ENCODE measurements around the gene DPYSL3. TPM values are rescaled to one million over a fixed set of nuclear protein-coding genes. Genes with fewer than 3 reads are reported as not detected.
A peak's percentile ranks its signal among the peaks of the same experiment; 100 is the strongest.

Gene DPYSL3
- total RNA-seq, 1 donor from 2014 or later, result 138 TPM

DNA sequence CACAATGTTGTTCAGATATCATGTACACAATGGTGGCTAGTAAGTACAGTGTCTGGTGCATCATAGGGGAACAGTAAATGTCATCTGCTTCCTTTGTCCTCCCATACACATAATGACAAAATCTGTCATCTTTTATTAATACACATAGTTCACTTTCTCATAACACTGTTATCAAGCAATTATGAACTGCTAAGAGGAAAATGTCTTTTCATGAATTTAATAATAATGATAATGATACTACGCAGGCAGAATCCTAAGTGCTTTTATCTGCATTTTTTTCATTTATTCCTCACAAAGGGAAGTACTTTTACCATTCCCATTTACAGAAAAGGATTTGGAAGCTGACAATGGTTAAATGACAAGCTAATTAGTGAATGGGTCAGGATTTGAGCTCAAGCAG, 35.7 kb downstream of the DPYSL3 start:
- no peak for DNase-seq (ENCODE audit: low read depth, low spot score)

- DNase-seq (ENCODE audit: low read depth, low spot score), result no peak
These were observed 37.0 kb downstream of the DPYSL3 start for GRCh38 chr5:147472664-147473475.

GRCh38 chr5:147467973-147468508, 41.8 kb downstream of the DPYSL3 start:
- no peak for DNase-seq (ENCODE audit: low read depth, low spot score)

DNA sequence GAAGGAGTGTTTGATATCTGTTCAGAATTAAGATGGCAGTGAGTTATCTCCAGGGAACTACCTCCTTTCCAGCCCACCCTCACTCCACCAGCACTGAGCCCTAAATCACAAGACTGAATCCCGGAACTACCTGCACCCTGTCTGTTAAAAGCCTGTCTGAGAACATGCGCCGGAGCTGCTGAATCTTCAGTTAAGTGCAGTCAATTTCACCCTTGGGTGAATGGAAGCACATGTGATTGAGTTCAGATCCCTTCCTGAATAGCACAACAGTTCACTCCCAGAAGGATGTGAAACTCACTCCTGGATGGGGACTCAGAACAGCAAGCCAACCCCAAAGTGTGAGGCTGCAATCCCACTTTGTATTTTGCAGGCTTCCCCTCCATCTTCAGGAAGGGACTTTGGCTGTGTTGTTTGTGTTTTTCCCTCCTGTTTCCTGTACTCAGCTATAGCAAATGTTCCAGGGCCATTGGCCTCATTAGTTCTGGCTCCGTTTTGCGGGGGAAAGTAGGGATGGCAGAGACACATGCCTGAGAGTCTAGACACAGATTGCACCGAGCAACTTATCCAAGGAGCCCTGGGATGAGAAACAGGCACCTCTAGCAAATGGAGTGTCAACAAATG, 43.4 kb downstream of the DPYSL3 start:
- DNase-seq (ENCODE audit: low read depth, low spot score), result no peak

DNA sequence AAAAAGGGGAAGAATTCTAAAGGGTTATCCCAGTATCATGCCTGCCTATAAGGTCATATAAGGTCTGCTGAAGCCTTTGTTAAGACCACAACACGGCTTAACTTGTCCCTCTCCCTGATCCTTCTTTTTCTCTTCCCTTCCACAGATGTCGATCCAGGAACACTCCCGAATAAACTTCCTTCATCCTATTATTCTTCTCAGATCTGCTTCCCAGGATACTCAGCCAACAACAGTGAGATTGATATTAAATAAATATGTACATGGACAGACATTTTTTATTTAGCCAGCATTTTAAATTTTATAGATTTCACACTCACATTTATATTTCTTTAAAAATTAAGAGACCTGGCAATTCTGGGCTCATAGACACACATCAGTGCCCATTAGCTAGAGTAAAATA, 44.1 kb downstream of the DPYSL3 start:
- no peak for DNase-seq (ENCODE audit: low read depth, low spot score)

- no peak for DNase-seq (ENCODE audit: low read depth, low spot score)
These were observed 45.7 kb downstream of the DPYSL3 start for GRCh38 chr5:147464211-147464610.

DNA sequence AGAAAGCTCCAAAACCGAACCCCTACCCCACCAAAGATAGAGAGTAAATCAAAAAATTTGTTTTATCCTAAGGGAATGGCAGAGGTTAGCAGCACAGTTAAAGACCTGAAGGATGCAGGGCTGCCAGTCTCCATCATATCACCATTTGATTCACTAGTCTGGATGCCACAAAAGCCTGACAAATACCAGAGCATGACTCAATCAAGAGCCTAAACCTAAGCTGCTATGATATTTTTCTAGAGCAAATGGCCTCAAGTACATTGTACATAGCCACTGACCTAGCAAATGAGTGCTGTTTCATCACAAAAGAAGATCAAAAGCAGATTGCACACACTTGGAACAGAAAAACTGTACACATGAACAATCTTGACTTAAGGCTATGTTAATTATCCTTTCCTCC, 48.0 kb downstream of the DPYSL3 start:
- no peak for DNase-seq (ENCODE audit: low read depth, low spot score)

DNA sequence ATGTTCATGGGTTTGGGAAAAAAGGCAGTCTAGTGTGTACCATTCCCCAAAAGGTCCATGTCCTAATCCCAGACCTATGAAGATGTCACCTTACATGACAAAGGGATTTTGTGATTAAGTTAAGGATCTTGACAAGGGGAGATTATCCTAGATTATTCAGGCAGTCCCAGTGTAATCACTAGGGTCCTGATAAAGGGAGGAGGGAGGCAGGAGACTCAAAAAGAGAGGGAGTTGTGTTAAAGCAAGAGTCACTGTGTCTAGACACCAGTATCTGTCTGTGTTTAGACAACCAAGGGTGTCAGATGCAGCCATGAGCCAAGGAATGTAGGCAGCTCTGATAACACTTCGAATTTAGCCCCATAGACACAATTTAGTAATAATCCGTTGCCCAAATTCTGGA, 49.5 kb downstream of the DPYSL3 start:
- no peak for DNase-seq (ENCODE audit: low read depth, low spot score)

GRCh38 chr5:147458581-147458980, 51.3 kb downstream of the DPYSL3 start:
- DNase-seq (ENCODE audit: low read depth, low spot score), result no peak

- no peak for DNase-seq (ENCODE audit: low read depth, low spot score)
These were observed 53.9 kb downstream of the DPYSL3 start for GRCh38 chr5:147455822-147456450.

DNA sequence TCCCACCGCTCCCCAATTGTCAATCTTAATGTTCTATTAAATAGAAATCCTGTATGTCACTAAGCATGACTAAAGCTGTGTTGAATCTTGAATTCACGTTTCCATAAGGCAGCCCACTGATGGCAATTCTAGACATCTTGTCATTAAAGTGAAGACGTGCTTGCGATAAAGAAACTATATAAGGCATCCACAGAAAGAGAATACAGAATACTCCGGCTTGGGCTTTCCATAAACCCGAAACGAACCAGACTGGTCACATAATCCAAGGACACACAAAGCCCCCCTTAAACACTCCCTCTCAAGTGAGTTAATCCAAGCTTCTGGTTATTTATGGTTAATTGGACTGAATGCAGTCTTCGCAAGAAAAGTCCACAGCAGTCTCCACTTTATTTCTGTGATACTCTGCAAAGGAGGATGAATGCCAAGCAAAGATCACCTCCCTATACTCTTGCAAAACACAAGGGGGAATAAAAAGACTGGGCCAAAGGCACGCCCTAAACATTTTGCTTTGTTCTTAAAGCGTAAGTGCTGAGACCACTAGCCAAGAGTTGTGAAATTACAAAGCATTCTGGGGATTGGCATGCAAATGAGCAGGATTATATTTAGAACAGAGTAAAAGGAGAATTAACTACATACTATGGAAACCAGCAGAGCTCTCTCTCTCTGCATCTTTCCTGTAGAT, 54.7 kb downstream of the DPYSL3 start:
- DNase-seq (ENCODE audit: low read depth, low spot score), result no peak

GRCh38 chr5:147453875-147454814, 55.7 kb downstream of the DPYSL3 start:
- DNase-seq (ENCODE audit: low read depth, low spot score), result peak; percentile 72

- no peak for DNase-seq (ENCODE audit: low read depth, low spot score)
These were observed 57.6 kb downstream of the DPYSL3 start for GRCh38 chr5:147452165-147452811.

DNA sequence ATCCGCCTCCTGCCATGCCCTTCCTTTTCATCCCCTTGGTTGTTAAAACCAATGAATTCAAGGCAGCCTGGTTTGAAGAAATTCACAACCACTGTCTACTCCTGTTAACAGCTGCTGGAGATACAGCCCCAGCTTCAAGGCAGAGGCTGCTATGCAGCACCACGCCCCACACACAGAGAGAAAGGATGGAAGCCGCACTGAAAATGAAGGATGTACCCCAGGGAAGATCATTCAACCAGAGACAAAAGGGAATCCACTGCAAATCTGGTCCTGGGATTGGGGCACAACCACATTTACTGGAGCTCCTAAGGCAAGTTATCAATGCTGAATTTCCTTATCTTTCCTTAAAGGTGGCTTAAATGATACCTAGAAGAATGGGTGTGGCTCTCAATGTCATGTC, 58.7 kb downstream of the DPYSL3 start:
- no peak for DNase-seq (ENCODE audit: low read depth, low spot score)

DNA sequence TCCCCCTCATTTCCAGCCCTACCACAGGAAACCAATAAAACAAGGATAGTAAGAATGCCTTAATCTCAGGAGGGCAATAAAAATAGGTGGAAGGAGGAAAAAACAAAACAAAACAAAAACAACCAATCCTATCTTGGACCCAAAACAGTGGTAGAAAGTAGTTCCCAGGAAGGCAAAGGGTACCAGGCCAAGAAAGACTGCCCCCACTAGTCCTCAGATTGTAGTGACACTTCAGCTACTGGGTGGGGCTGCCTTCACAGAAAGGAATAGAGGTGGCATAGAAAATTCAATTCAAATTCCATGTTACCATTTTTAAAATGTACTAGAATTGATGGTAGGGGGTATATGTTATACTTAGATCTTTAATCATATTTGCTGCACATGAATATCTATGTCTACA, 59.3 kb downstream of the DPYSL3 start:
- no peak for DNase-seq (ENCODE audit: low read depth, low spot score)

- DNase-seq (ENCODE audit: low read depth, low spot score), result no peak
These were observed 61.1 kb downstream of the DPYSL3 start for GRCh38 chr5:147448766-147449165.

DNA sequence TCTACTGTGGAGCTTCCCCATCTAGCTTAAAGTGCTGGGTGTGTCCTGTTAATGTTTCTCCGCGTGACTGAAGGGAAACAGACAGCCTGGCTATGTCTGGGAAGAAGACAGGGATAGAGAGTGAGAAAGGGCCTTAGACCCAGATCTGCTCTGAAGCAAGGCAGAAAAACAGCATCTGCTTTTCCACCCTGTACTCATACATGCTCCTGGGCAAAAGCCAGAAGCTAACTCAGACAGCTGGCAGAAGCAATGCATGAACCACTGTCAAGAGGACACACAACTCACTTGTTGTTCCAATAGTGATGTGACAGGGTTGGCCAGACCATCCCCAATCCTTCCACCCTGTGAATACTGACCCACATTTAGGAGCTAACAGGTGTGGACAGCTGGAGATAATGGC, 63.3 kb downstream of the DPYSL3 start:
- DNase-seq (ENCODE audit: low read depth, low spot score), result no peak

- DNase-seq (ENCODE audit: low read depth, low spot score), result no peak
These were observed 64.0 kb downstream of the DPYSL3 start for GRCh38 chr5:147445917-147446316.

GRCh38 chr5:147445090-147445489, 64.8 kb downstream of the DPYSL3 start:
- no peak for DNase-seq (ENCODE audit: low read depth, low spot score)

GRCh38 chr5:147442224-147442623, 67.6 kb downstream of the DPYSL3 start:
- DNase-seq (ENCODE audit: low read depth, low spot score), result no peak

All from pulmonary artery endothelial cell (primary cell).